Progenitor cell of endocrine pancreas (in vitro differentiated cells): ENCODE data around the gene SH3D21. TPM values are rescaled to one million over a fixed set of nuclear protein-coding genes. Genes with fewer than 3 reads are reported as not detected.
A peak's percentile ranks its signal among the peaks of the same experiment; 100 is the strongest.

Experiments
- DNase-seq: peaks from one replicate; pipeline ENCODE4 v3.0.0; 2021; ENCODE audit warnings: low spot score; ENCODE audit not compliant: unreplicated experiment
- H3K27ac Mint-ChIP-seq: 2 replicates; pipeline ENCODE4 v1.8.0; 2021; ENCODE audit warnings: mild to moderate bottlenecking, moderate library complexity, mixed read lengths
- H3K27me3 Mint-ChIP-seq: 2 replicates; pipeline ENCODE4 v1.8.0; 2021; ENCODE audit warnings: mixed read lengths
- H3K36me3 Mint-ChIP-seq: 2 replicates; pipeline ENCODE4 v1.8.0; 2022; ENCODE audit warnings: mixed read lengths; ENCODE audit not compliant: insufficient read depth
- H3K4me1 Mint-ChIP-seq: 2 replicates; pipeline ENCODE4 v1.8.0; 2021; ENCODE audit warnings: low read depth, mixed read lengths
- H3K4me3 Mint-ChIP-seq: 2 replicates; pipeline ENCODE4 v1.8.0; 2021; ENCODE audit warnings: low read depth, mild to moderate bottlenecking, moderate library complexity, mixed read lengths
- H3K9me3 Mint-ChIP-seq: 2 replicates; pipeline ENCODE4 v1.8.0; 2021; ENCODE audit warnings: low read depth, mixed read lengths
- long read RNA-seq: library from polyadenylated mRNA; unstranded; transcript quantifications from one replicate; pipeline ENCODE4 v2.0.0, GENCODE V29; 2020
- total RNA-seq: library from RNA; stranded (reverse); gene quantifications from 2 replicates; pipeline ENCODE4 v1.2.1, GENCODE V29; 2021
- TF ChIP-seq, protein P1 (sequence below): fragments of 200-600 bp; sonication (generic); IDR thresholded peaks from one replicate; pipeline ENCODE4 v1.5.0; 2021; ENCODE audit warnings: antibody characterized with exemption, mild to moderate bottlenecking; ENCODE audit not compliant: unreplicated experiment

Gene SH3D21
- 10.6 and 11.0 TPM in 2 replicates for total RNA-seq
- long read RNA-seq, partial matches to known transcripts: 1 of 1 reads
- long read RNA-seq, other reads (novel, unspliced or antisense): 0 of 1 reads

DNA sequence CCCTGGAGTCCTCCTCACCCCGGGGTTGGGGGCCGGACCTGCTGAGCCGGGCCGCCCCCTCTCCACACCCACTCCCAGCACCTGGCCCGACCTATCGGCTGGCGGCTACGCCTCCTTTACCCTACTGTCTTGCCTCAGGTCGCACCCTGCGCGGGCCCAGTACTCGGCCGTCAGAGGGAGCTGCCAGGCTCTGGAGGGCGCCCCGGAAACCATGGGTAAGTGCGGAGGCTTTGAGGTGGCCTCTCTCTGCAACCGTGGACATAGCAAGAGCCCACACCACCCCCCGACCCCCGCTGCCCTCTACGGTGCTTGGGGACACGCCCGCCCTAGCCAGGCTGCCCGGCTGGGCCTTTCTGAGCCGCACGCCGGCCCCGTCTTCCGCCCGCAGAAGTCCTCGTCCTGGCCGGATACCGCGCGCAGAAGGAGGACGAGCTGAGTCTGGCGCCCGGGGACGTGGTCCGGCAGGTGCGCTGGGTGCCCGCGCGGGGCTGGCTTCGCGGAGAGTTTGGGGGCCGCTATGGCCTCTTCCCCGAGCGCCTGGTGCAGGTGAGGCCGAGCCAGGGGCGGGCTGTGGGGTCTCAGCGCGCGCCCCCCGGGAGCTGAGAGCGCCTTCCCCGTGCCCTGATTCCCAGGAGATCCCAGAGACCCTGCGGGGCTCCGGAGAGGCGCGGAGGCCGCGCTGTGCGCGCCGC lies at the start of gene SH3D21:
SH3D21 (plus strand) TSS at position 159 of the 692 bp plus-strand sequence; CDS start at position 212, 53 bp downstream.
- H3K9me3 Mint-ChIP-seq: no peaks in the 10 kb centered on the region
- peaks cover 3% of the 10 kb centered on the region for H3K27me3 Mint-ChIP-seq
- peak within 1 kb of the TSS; percentile 90 for H3K27ac Mint-ChIP-seq
- peak; percentile 52 for DNase-seq
- H3K36me3 Mint-ChIP-seq: peaks cover 12% of the 10 kb centered on the region
- H3K4me1 Mint-ChIP-seq: peaks cover 5% of the 10 kb centered on the region
- peak within 1 kb of the TSS; percentile 77 for H3K4me3 Mint-ChIP-seq
- TF ChIP-seq, protein P1, sequence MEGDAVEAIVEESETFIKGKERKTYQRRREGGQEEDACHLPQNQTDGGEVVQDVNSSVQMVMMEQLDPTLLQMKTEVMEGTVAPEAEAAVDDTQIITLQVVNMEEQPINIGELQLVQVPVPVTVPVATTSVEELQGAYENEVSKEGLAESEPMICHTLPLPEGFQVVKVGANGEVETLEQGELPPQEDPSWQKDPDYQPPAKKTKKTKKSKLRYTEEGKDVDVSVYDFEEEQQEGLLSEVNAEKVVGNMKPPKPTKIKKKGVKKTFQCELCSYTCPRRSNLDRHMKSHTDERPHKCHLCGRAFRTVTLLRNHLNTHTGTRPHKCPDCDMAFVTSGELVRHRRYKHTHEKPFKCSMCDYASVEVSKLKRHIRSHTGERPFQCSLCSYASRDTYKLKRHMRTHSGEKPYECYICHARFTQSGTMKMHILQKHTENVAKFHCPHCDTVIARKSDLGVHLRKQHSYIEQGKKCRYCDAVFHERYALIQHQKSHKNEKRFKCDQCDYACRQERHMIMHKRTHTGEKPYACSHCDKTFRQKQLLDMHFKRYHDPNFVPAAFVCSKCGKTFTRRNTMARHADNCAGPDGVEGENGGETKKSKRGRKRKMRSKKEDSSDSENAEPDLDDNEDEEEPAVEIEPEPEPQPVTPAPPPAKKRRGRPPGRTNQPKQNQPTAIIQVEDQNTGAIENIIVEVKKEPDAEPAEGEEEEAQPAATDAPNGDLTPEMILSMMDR: peak; percentile 32

DNA sequence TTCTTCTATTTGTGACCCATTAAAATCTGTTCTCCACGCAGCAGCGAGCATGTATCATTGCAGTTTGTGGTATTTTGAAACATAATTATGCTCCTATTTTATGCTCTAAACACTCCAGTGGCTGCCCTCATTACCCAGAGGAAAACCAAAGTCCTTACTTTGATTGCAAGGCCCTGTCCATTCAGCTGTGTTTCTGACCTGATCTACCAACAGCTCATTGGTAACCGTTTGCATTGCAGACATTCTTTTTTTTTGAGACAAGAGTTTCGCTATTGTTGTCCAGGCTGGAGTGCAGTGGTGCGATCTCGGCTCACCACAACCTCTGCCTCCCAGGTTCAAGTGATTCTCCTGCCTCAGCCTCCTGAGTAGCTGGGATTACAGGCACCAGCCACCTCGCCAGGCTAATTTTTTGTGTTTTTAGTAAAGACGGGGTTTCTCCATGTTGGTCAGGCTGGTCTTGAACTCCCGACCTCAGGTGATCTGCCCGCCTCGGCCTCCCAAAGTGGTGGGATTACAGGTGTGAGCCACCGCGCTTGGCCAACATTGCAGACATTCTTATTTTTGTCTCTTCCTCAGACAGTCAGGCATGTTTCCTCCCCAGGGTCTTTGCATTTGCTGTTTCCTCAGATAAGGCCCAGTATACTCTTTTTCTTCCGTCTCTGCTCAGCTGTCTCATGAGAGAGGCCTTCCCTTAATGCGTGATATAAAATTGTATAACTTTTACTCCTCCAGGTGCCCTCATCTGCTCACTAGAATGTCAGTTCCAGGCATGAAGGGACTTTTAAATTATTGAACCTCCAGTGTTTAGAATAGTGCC lies 49.4 kb upstream of the SH3D21 start:
- no peaks in the 10 kb centered on the region for H3K9me3 Mint-ChIP-seq
- H3K4me1 Mint-ChIP-seq: peaks cover 18% of the 10 kb centered on the region
- TF ChIP-seq, protein P1: no peak
- H3K36me3 Mint-ChIP-seq: peaks cover 13% of the 10 kb centered on the region
- DNase-seq: no peak
- no peak overlapping the region for H3K4me3 Mint-ChIP-seq
- H3K27me3 Mint-ChIP-seq: no peaks in the 10 kb centered on the region
- peak overlapping the region; percentile 8 for H3K27ac Mint-ChIP-seq

DNA sequence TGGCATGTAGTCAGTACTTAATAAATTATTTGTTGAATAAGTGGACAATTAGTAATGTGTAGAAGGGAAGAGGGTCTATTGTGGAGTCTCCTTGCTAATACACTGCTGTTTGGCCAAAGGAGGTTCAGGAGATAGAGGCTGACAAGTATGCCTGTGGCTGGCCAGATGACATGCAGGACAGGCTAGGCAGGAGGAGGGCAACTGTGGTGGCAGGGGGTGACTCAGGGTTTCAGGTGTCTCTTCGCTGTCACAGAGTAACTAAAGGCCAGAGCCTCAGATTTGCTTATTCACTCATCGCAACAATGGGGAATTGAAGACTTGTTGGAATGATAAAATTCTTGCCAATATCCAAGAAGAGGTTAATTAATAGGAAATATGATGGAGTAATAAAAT lies 48.8 kb upstream of the SH3D21 start:
- H3K27me3 Mint-ChIP-seq: no peaks in the 10 kb centered on the region
- no peaks in the 10 kb centered on the region for H3K9me3 Mint-ChIP-seq
- no peak for DNase-seq
- peak overlapping the region; percentile 8 for H3K27ac Mint-ChIP-seq
- H3K4me3 Mint-ChIP-seq: no peak overlapping the region
- H3K36me3 Mint-ChIP-seq: peaks cover 14% of the 10 kb centered on the region
- TF ChIP-seq, protein P1: no peak
- peaks cover 15% of the 10 kb centered on the region for H3K4me1 Mint-ChIP-seq

DNA sequence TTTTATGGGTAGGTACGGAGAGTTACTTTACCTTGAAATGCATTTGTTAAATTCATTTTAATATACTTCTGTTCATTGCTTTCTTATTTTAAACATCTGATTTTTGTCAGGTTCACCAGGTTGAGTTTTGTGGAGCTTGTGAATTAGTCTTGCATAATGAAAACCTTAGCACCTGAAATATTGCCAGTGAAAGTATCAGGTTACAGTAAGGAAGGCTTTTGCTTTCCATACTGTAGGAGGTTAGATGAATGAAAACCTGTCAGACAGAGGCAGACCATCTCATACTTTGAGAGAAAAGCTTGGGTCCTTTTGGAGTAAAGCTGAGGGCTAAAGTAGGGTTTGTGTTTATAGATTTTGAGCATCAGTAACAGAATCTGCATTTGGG lies 47.2 kb upstream of the SH3D21 start:
- no peak for DNase-seq
- H3K4me1 Mint-ChIP-seq: peaks cover 18% of the 10 kb centered on the region
- peaks cover 17% of the 10 kb centered on the region for H3K36me3 Mint-ChIP-seq
- H3K9me3 Mint-ChIP-seq: no peaks in the 10 kb centered on the region
- TF ChIP-seq, protein P1: no peak
- no peak overlapping the region for H3K4me3 Mint-ChIP-seq
- H3K27ac Mint-ChIP-seq: peak overlapping the region; percentile 34
- no peaks in the 10 kb centered on the region for H3K27me3 Mint-ChIP-seq

DNA sequence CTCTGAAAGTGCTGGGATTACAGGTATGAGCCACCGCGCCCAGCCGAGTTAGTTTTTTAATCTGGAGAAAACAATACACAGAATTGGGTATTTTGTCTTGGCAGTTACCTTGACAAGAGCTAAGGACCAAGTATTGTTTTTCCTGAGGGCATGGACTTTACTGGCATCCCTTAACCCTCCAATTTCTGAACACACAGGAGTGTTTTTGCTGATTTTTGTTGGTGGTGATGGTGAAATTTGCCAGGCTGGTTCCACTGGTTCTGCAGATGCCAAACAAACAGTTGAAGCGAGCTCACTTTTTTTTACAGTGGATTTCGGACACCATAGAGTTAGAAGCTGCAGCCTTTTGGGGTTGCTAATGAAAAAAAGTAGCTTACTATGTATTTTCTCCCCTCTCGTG lies 37.2 kb upstream of the SH3D21 start:
- TF ChIP-seq, protein P1: no peak
- Mint-ChIP-seq H3K4me3 (peak overlapping the region; percentile 26), H3K27me3 (no peaks in the 10 kb centered on the region), H3K9me3 (no peaks in the 10 kb centered on the region), H3K36me3 (peaks cover 19% of the 10 kb centered on the region), H3K4me1 (peaks cover 15% of the 10 kb centered on the region), H3K27ac (peak overlapping the region; percentile 18)
- no peak for DNase-seq
